Mesendoderm (in vitro differentiated cells): Measurements from ENCODE around the gene CEP295NL.

Source experiments
- DNase-seq: peaks from one replicate; pipeline ENCODE4 v3.0.0; 2013
- H2AK5ac ChIP-seq: 2 replicates; pipeline ENCODE4 v1.6.1; 2013; ENCODE audit warnings: low read length, inconsistent platforms
- H2BK120ac ChIP-seq: 2 replicates; pipeline ENCODE4 v1.6.1; 2013; ENCODE audit warnings: low read depth, mild to moderate bottlenecking, low read length, moderate library complexity, mixed read lengths
- H2BK15ac ChIP-seq: replicated peaks from 2 replicates; pipeline ENCODE4 v1.6.1; 2013; ENCODE audit warnings: low read depth, mild to moderate bottlenecking, moderate library complexity
- H2BK5ac ChIP-seq: 2 replicates; pipeline ENCODE4 v1.6.1; 2013; ENCODE audit warnings: low read length, inconsistent platforms
- H3K18ac ChIP-seq: 2 replicates; pipeline ENCODE4 v1.6.1; 2013; ENCODE audit warnings: mild to moderate bottlenecking, low read length, mixed read lengths
- H3K23ac ChIP-seq: one replicate; pipeline ENCODE4 v1.6.1; 2013; ENCODE audit warnings: low read length
- H3K27ac ChIP-seq: 2 replicates; pipeline ENCODE4 v1.5.1; 2013; ENCODE audit warnings: low read depth, mild to moderate bottlenecking, inconsistent platforms, low read length, moderate library complexity
- H3K27me3 ChIP-seq: 2 replicates; pipeline ENCODE4 v1.6.1; 2013; ENCODE audit warnings: low read length, control low read depth, mild to moderate bottlenecking, inconsistent platforms; ENCODE audit not compliant: insufficient read depth, poor library complexity
- H3K36me3 ChIP-seq: 2 replicates; pipeline ENCODE4 v1.6.1; 2013; ENCODE audit warnings: low read length, inconsistent platforms; ENCODE audit not compliant: control insufficient read depth, insufficient read depth
- H3K4ac ChIP-seq: one replicate; pipeline ENCODE4 v1.6.1; 2013; ENCODE audit warnings: low read depth, mild to moderate bottlenecking, low read length, moderate library complexity
- H3K4me1 ChIP-seq: 2 replicates; pipeline ENCODE4 v1.6.1; 2013; ENCODE audit warnings: low read depth, low read length, inconsistent platforms; ENCODE audit not compliant: control insufficient read depth
- H3K4me2 ChIP-seq: 2 replicates; pipeline ENCODE4 v1.6.1; 2013; ENCODE audit warnings: low read length
- H3K4me3 ChIP-seq: 2 replicates; pipeline ENCODE4 v1.5.1; 2013; ENCODE audit warnings: mild to moderate bottlenecking, low read length
- H3K56ac ChIP-seq: one replicate; pipeline ENCODE4 v1.6.1; 2013; ENCODE audit warnings: low read length
- H3K79me1 ChIP-seq: 2 replicates; pipeline ENCODE4 v1.6.1; 2013; ENCODE audit warnings: low read length, inconsistent platforms
- H3K79me2 ChIP-seq: 2 replicates; pipeline ENCODE4 v1.6.1; 2013; ENCODE audit warnings: mild to moderate bottlenecking, low read length; ENCODE audit not compliant: control insufficient read depth, insufficient read depth
- H3K9ac ChIP-seq: 2 replicates; pipeline ENCODE4 v1.6.1; 2013; ENCODE audit warnings: low read length, inconsistent platforms
- H4K5ac ChIP-seq: one replicate; pipeline ENCODE4 v1.6.1; 2013; ENCODE audit warnings: low read length
- H4K8ac ChIP-seq: one replicate; pipeline ENCODE4 v1.6.1; 2013; ENCODE audit warnings: low read depth, mild to moderate bottlenecking, control low read depth, low read length, moderate library complexity
- WGBS: extraction: QIAGEN DNeasy Blood & Tissue Kit; methylation state at CpG from one replicate; pipeline ENCODE4 v1.1.7; 2013; ENCODE audit warnings: low lambda C conversion rate, missing lambda C conversion rate; ENCODE audit not compliant: insufficient coverage; ENCODE audit errors: extremely low coverage; 5-methylcytosine and 5-hydroxymethylcytosine counted together

The CEP295NL gene

DNA sequence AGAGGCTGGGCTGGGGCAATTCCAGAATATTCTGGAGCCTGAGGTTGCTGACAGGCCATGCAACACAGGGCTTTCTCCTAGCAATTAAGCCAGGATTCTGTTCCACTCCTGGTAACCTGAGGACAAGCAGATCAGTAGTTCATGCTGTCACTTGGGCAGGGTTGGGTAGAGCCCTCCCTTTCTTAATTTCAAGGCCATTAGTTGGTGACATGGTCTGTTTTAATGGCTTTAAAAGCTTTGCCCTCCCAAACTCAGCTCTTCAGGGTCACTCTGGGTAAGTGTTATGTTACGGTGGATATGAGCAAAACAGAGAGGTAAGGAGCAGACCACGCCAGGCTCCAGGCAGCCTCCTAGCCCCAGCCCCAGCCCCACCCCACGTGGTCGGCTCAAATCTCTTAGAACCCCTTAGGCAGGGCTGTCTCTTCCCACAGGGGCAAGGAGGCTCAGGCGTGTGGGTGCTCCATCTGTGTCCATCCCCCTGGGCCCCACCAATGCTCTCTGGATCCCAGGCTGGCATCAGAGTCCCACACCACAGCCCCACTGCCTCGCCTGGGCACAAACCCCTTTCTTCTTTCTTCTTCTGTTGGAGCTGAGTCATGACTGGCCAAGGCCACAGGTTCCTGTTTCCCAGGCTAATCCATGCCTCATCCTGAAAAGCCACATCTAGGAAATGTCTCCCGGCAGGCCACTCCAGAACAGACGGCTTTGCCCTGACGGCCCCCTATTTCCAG lies 27.5 kb downstream of the CEP295NL start:
- Histone ChIP-seq H2BK15ac (no peak overlapping the region), H3K4me3 (no peak overlapping the region), H2BK120ac (no peak overlapping the region), H4K5ac (no peak overlapping the region), H3K23ac (no peak overlapping the region), H3K36me3 (no peaks in the 10 kb centered on the region), H4K8ac (no peak overlapping the region), H2AK5ac (no peak overlapping the region), H3K4ac (no peak overlapping the region), H3K79me2 (no peaks in the 10 kb centered on the region), H2BK5ac (no peak overlapping the region), H3K27ac (no peak overlapping the region), H3K79me1 (no peaks in the 10 kb centered on the region), H3K9ac (no peak overlapping the region), H3K4me1 (no peaks in the 10 kb centered on the region), H3K56ac (no peak overlapping the region), H3K18ac (no peak overlapping the region), H3K27me3 (no peaks in the 10 kb centered on the region), H3K4me2 (no peak overlapping the region)
- no peak for DNase-seq
- no CpG with 5 or more reads among the region's 9 CpGs for WGBS

DNA sequence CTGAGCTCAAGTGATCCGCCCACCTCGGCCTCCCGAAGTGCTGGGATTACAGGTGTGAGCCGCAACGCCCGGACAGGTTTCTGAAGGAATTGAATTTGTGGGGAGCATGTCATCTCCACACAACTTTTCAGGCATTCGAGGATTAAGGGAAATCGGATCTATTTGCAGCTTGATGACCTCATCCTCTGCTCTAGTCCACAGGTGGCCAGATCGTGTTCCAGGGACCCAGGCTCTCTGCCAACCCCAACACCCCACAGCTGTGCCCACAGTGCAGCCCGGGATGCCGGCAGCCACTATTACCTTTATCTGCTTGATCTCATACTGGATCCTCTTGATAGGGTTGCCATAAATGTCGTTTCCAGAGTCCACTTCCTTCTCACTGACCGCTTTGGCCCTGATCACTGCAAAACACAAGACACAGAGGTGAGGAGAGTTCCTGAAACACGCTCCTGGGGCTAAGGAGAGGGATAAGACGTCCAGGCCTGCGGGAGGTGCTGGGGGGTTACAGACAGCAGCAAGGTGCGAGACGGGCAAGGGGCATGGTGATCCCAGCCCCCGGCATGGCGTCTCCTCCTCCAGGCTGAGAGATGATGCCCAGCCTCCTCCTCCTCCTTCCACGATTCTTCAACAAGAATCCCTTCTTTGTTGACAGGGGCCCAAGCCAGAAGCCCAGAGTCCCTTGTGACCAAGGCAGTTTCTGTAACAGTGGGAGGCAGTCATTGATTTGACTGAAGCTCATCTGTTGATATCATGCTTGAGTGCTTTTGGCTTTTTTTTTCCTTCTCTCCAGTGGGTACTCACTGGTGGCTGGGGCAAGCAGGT lies 29.3 kb downstream of the CEP295NL start:
- no peak overlapping the region for H3K9ac ChIP-seq
- no peaks in the 10 kb centered on the region for H3K27me3 ChIP-seq
- no peak overlapping the region for H2BK120ac ChIP-seq
- H3K79me2 ChIP-seq, result no peaks in the 10 kb centered on the region
- H4K5ac ChIP-seq, result no peak overlapping the region
- no CpG with 5 or more reads among the region's 21 CpGs for WGBS
- no peak overlapping the region for H2AK5ac ChIP-seq
- no peak overlapping the region for H3K23ac ChIP-seq
- H3K4me1 ChIP-seq, result no peaks in the 10 kb centered on the region
- H3K4ac ChIP-seq, result no peak overlapping the region
- H3K4me3 ChIP-seq, result no peak overlapping the region
- H2BK15ac ChIP-seq, result no peak overlapping the region
- no peak overlapping the region for H4K8ac ChIP-seq
- DNase-seq, result no peak
- no peak overlapping the region for H3K27ac ChIP-seq
- H2BK5ac ChIP-seq, result no peak overlapping the region
- H3K4me2 ChIP-seq, result no peak overlapping the region
- no peaks in the 10 kb centered on the region for H3K36me3 ChIP-seq
- H3K79me1 ChIP-seq, result no peaks in the 10 kb centered on the region
- no peak overlapping the region for H3K56ac ChIP-seq
- no peak overlapping the region for H3K18ac ChIP-seq

GRCh38 chr17:78872486-78872885 lies 30.5 kb downstream of the CEP295NL start:
- Histone ChIP-seq H2BK15ac (no peak overlapping the region), H3K23ac (no peak overlapping the region), H3K79me1 (no peaks in the 10 kb centered on the region), H3K4me1 (no peaks in the 10 kb centered on the region), H3K9ac (no peak overlapping the region), H4K8ac (no peak overlapping the region), H2BK120ac (no peak overlapping the region), H3K27me3 (no peaks in the 10 kb centered on the region), H3K36me3 (no peaks in the 10 kb centered on the region), H3K79me2 (no peaks in the 10 kb centered on the region), H3K4ac (no peak overlapping the region), H3K18ac (no peak overlapping the region), H3K56ac (no peak overlapping the region), H2BK5ac (no peak overlapping the region), H3K27ac (no peak overlapping the region), H3K4me3 (no peak overlapping the region), H4K5ac (no peak overlapping the region), H3K4me2 (no peak overlapping the region), H2AK5ac (no peak overlapping the region)
- WGBS, result no CpG with 5 or more reads among the region's 6 CpGs
- no peak for DNase-seq

- Histone ChIP-seq H3K27me3 (no peaks in the 10 kb centered on the region), H3K56ac (no peak overlapping the region), H3K4me2 (no peak overlapping the region), H3K23ac (no peak overlapping the region), H3K79me1 (no peaks in the 10 kb centered on the region), H3K4me3 (no peak overlapping the region), H2BK120ac (no peak overlapping the region), H2BK5ac (no peak overlapping the region), H2AK5ac (no peak overlapping the region), H2BK15ac (no peak overlapping the region), H3K4me1 (no peaks in the 10 kb centered on the region), H4K5ac (no peak overlapping the region), H3K4ac (no peak overlapping the region), H3K9ac (no peak overlapping the region), H3K36me3 (no peaks in the 10 kb centered on the region), H4K8ac (no peak overlapping the region), H3K18ac (no peak overlapping the region), H3K79me2 (no peaks in the 10 kb centered on the region), H3K27ac (no peak overlapping the region)
- no CpG with 5 or more reads among the region's 15 CpGs for WGBS
- no peak for DNase-seq
These were observed 32.4 kb downstream of the CEP295NL start for GRCh38 chr17:78870621-78871020.

DNA sequence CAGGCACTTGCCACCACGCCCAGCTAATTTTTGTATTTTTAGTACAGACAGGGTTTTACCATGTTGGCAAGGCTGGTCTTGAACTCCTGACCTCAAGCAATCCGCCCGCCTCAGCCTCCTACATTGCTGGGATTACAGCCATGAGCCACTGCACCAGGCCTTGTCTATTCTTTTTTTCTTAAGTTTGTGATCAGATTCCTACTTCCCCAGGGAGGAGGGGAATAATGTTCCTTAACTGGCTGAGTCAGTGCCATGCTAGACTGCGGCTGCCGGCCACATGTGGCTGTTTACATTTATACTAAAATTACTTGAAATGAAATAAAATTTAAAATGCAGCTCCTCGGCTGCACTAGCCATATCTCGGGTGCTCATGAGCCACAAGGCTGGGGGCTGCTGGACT lies 34.6 kb downstream of the CEP295NL start:
- DNase-seq, result no peak
- Histone ChIP-seq H3K27ac (no peak overlapping the region), H3K18ac (no peak overlapping the region), H3K56ac (no peak overlapping the region), H3K79me1 (no peaks in the 10 kb centered on the region), H3K9ac (no peak overlapping the region), H3K79me2 (no peaks in the 10 kb centered on the region), H4K8ac (no peak overlapping the region), H3K36me3 (no peaks in the 10 kb centered on the region), H4K5ac (no peak overlapping the region), H3K4me2 (no peak overlapping the region), H2AK5ac (no peak overlapping the region), H3K23ac (no peak overlapping the region), H3K27me3 (no peaks in the 10 kb centered on the region), H3K4ac (no peak overlapping the region), H2BK120ac (no peak overlapping the region), H3K4me1 (no peaks in the 10 kb centered on the region), H2BK15ac (no peak overlapping the region), H3K4me3 (no peak overlapping the region), H2BK5ac (no peak overlapping the region)
- no CpG with 5 or more reads among the region's 7 CpGs for WGBS
